ENCODE measurements around the gene HOXC4.

- TF ChIP-seq GATA2 (IDR thresholded peaks at IDR 0.05; ENCODE audit: low read depth, low read length) (no peak), GATA3 (IDR thresholded peaks at IDR 0.05; ENCODE audit: low read depth, low read length) (no peak)
Measured at GRCh38 chr12:54004841-54005530, 48.6 kb upstream of the HOXC4 start.
